H9 (cell line): ENCODE data around the gene ANKH. TPM values are rescaled to one million over a fixed set of nuclear protein-coding genes. Genes with fewer than 3 reads are reported as not detected.

Experiments
- DNase-seq: peaks from one replicate; pipeline ENCODE4 v3.0.0-alpha.2; 2017
- H2AFZ ChIP-seq: one replicate; pipeline ENCODE4 v1.6.1; 2013; ENCODE audit warnings: mild to moderate bottlenecking, low read length, control low read depth, moderate library complexity
- H2AK5ac ChIP-seq: 2 replicates; pipeline ENCODE4 v1.6.1; 2013; ENCODE audit warnings: low read length, control low read depth, mixed read lengths; ENCODE audit not compliant: insufficient read length
- H2BK120ac ChIP-seq: one replicate; pipeline ENCODE4 v1.6.1; 2013; ENCODE audit warnings: low read depth, mild to moderate bottlenecking, low read length, control low read depth, inconsistent platforms; ENCODE audit not compliant: poor library complexity, severe bottlenecking
- H2BK12ac ChIP-seq: 2 replicates; pipeline ENCODE4 v1.6.1; 2013; ENCODE audit warnings: low read length, control low read depth, mixed read lengths, low read depth; ENCODE audit not compliant: insufficient read length
- H2BK15ac ChIP-seq: 2 replicates; pipeline ENCODE4 v1.6.1; 2013; ENCODE audit warnings: low read depth, low read length, control low read depth
- H2BK20ac ChIP-seq: one replicate; pipeline ENCODE4 v1.6.1; 2013; ENCODE audit warnings: low read depth, mild to moderate bottlenecking, low read length, control low read depth, inconsistent platforms; ENCODE audit not compliant: poor library complexity, severe bottlenecking
- H2BK5ac ChIP-seq: 2 replicates; pipeline ENCODE4 v1.6.1; 2013; ENCODE audit warnings: low read length, control low read depth, mixed read lengths; ENCODE audit not compliant: insufficient read length
- H3K14ac ChIP-seq: 2 replicates; pipeline ENCODE4 v1.6.1; 2013; ENCODE audit warnings: low read length, control low read depth; ENCODE audit not compliant: insufficient read depth
- H3K18ac ChIP-seq: 2 replicates; pipeline ENCODE4 v1.6.1; 2013; ENCODE audit warnings: low read depth, mild to moderate bottlenecking, mixed read lengths, low read length, control low read depth; ENCODE audit not compliant: insufficient read length
- H3K23ac ChIP-seq: 2 replicates; pipeline ENCODE4 v1.6.1; 2013; ENCODE audit warnings: low read length, control low read depth, mixed read lengths, low read depth; ENCODE audit not compliant: insufficient read length
- H3K23me2 ChIP-seq: 2 replicates; pipeline ENCODE4 v1.6.1; 2013; ENCODE audit warnings: low read depth, mild to moderate bottlenecking, mixed read lengths, low read length, control low read depth; ENCODE audit not compliant: insufficient read length, poor library complexity, severe bottlenecking
- H3K27ac ChIP-seq: 2 replicates; pipeline ENCODE4 v1.5.1; 2013; ENCODE audit warnings: low read length, control low read depth, mixed read lengths, low read depth; ENCODE audit not compliant: insufficient read length
- H3K27me3 ChIP-seq: 2 replicates; pipeline ENCODE4 v1.6.1; 2013; ENCODE audit warnings: low read length, control low read depth, inconsistent platforms; ENCODE audit not compliant: insufficient read depth
- H3K4ac ChIP-seq: 2 replicates; pipeline ENCODE4 v1.6.1; 2013; ENCODE audit warnings: low read depth, mild to moderate bottlenecking, control low read depth, inconsistent platforms, low read length, moderate library complexity
- H3K4me1 ChIP-seq: 2 replicates; pipeline ENCODE4 v1.6.1; 2013; ENCODE audit warnings: low read length, control low read depth, inconsistent platforms; ENCODE audit not compliant: insufficient read depth
- H3K4me2 ChIP-seq: 2 replicates; pipeline ENCODE4 v1.6.1; 2013; ENCODE audit warnings: low read length, control low read depth, mixed read lengths; ENCODE audit not compliant: insufficient read length, insufficient read depth
- H3K56ac ChIP-seq: 2 replicates; pipeline ENCODE4 v1.6.1; 2013; ENCODE audit warnings: low read depth, mild to moderate bottlenecking, mixed read lengths, low read length, control low read depth; ENCODE audit not compliant: insufficient read length
- H3K79me1 ChIP-seq: 2 replicates; pipeline ENCODE4 v1.6.1; 2013; ENCODE audit warnings: low read depth, mild to moderate bottlenecking, moderate library complexity, low read length, control low read depth, inconsistent platforms; ENCODE audit not compliant: insufficient read depth, poor library complexity, severe bottlenecking
- H3K79me2 ChIP-seq: 2 replicates; pipeline ENCODE4 v1.6.1; 2013; ENCODE audit warnings: low read length, control low read depth, inconsistent platforms; ENCODE audit not compliant: insufficient read depth
- H3K9ac ChIP-seq: 2 replicates; pipeline ENCODE4 v1.6.1; 2013; ENCODE audit warnings: low read length, control low read depth, mixed read lengths; ENCODE audit not compliant: insufficient read length; ENCODE audit errors: extremely low read depth
- H3K9me3 ChIP-seq: one replicate; pipeline ENCODE4 v1.6.1; 2013; ENCODE audit warnings: low read depth, low read length, inconsistent platforms; ENCODE audit not compliant: control insufficient read depth
- H3T11ph ChIP-seq: one replicate; pipeline ENCODE4 v1.6.1; 2013; ENCODE audit warnings: mild to moderate bottlenecking, low read length, control low read depth, inconsistent platforms
- H4K20me1 ChIP-seq: one replicate; pipeline ENCODE4 v1.6.1; 2013; ENCODE audit not compliant: control insufficient read depth, insufficient read length, insufficient read depth
- H4K5ac ChIP-seq: 2 replicates; pipeline ENCODE4 v1.6.1; 2013; ENCODE audit warnings: low read depth, mild to moderate bottlenecking, mixed read lengths, low read length, control low read depth; ENCODE audit not compliant: insufficient read length
- H4K8ac ChIP-seq: replicated peaks from 2 replicates; pipeline ENCODE4 v1.6.1; 2013; ENCODE audit warnings: low read length, control low read depth, mixed read lengths, low read depth; ENCODE audit not compliant: insufficient read length
- H4K91ac ChIP-seq: 2 replicates; pipeline ENCODE4 v1.6.1; 2013; ENCODE audit warnings: low read depth, mild to moderate bottlenecking, moderate library complexity, mixed read lengths, low read length, control low read depth; ENCODE audit not compliant: insufficient read length
- H3K27ac Mint-ChIP-seq, 3 experiments: 2 replicates in 2 of 3; 3 replicates in 1 of 3; pipeline ENCODE4 v1.8.0; 2020 to 2021; ENCODE audit warnings: mixed read lengths in 3 of 3, mild to moderate bottlenecking in 1 of 3, moderate library complexity in 1 of 3
- H3K27me3 Mint-ChIP-seq: 2 replicates; pipeline ENCODE4 v1.8.0; 2021; ENCODE audit warnings: low read depth, mild to moderate bottlenecking, moderate library complexity, mixed read lengths
- H3K36me3 Mint-ChIP-seq, 3 experiments: 2 replicates in 2 of 3; 3 replicates in 1 of 3; pipeline ENCODE4 v1.8.0; 2020 to 2021; ENCODE audit warnings: low read depth in 3 of 3, mixed read lengths in 3 of 3; ENCODE audit not compliant: insufficient read depth in 1 of 3
- H3K4me1 Mint-ChIP-seq, 2 experiments: 2 replicates each; pipeline ENCODE4 v1.8.0; 2020; ENCODE audit warnings: mixed read lengths in 2 of 2
- H3K4me3 Mint-ChIP-seq, 2 experiments: 2 replicates in 1 of 2; 3 replicates in 1 of 2; pipeline ENCODE4 v1.8.0; 2020 to 2021; ENCODE audit warnings: mild to moderate bottlenecking in 2 of 2, mixed read lengths in 2 of 2, moderate library complexity in 1 of 2
- H3K9me3 Mint-ChIP-seq, 2 experiments: 2 replicates in 1 of 2; 3 replicates in 1 of 2; pipeline ENCODE4 v1.8.0; 2020; ENCODE audit warnings: mild to moderate bottlenecking in 2 of 2, mixed read lengths in 2 of 2, moderate library complexity in 1 of 2
- CTCF ChIP-seq: fragments of 200-600 bp; sonication (generic); conservative IDR thresholded peaks from 3 replicates; pipeline ENCODE4 v1.8.0; 2021; ENCODE audit warnings: antibody characterized with exemption, mild to moderate bottlenecking
- total RNA-seq: library from RNA; stranded (reverse); gene quantifications from 2 replicates; pipeline ENCODE4 v1.2.1, GENCODE V29; 2021

The ANKH gene
- total RNA-seq, 1 experiment from 2014 or later = 9.6 TPM

GRCh38 chr5:14851597-14851996 lies 20.0 kb downstream of the ANKH start:
- H2BK120ac ChIP-seq = no peak overlapping the region
- H3K27ac ChIP-seq = no peak overlapping the region
- no peak overlapping the region for H2BK20ac ChIP-seq
- H4K8ac ChIP-seq = no peak overlapping the region
- no peaks in the 10 kb centered on the region for H3K9me3 ChIP-seq
- TF ChIP-seq CTCF = no peak
- no peak overlapping the region for H3K18ac ChIP-seq
- Mint-ChIP-seq H3K27me3 (no peaks in the 10 kb centered on the region), H3K4me3 (no peak overlapping the region), H3K9me3 (no peaks in the 10 kb centered on the region; a peak in 1 of 5 replicates), H3K27ac (no peak overlapping the region; a peak in 1 of 7 replicates), H3K4me1 (peaks cover 29% of the 10 kb centered on the region in 2 experiments), H3K36me3 (no peaks in the 10 kb centered on the region)
- H2BK5ac ChIP-seq = no peak overlapping the region
- H2BK15ac ChIP-seq = no peak overlapping the region
- no peak overlapping the region for H3K4ac ChIP-seq
- DNase-seq = no peak
- no peaks in the 10 kb centered on the region; the same call in none of the 2 replicates for H3K4me1 ChIP-seq
- no peak overlapping the region for H3K4me2 ChIP-seq
- H4K20me1 ChIP-seq = no peaks in the 10 kb centered on the region
- H2BK12ac ChIP-seq = no peak overlapping the region
- no peak overlapping the region for H4K91ac ChIP-seq
- H4K5ac ChIP-seq = no peak overlapping the region
- no peaks in the 10 kb centered on the region for H3K79me1 ChIP-seq
- no peak overlapping the region for H2AK5ac ChIP-seq
- H3K14ac ChIP-seq = no peak overlapping the region
- H3K23ac ChIP-seq = no peak overlapping the region
- no peak overlapping the region for H3K9ac ChIP-seq
- no peaks in the 10 kb centered on the region for H3K79me2 ChIP-seq
- H3K27me3 ChIP-seq = no peaks in the 10 kb centered on the region
- no peak overlapping the region for H3T11ph ChIP-seq
- H2AFZ ChIP-seq = no peak overlapping the region
- H3K56ac ChIP-seq = no peak overlapping the region
- no peaks in the 10 kb centered on the region for H3K23me2 ChIP-seq
